SU-DHL-6 (cell line): ENCODE results near the gene CTSA.

Source experiments
- H2AFZ ChIP-seq: fragments of 200-600 bp; sonication (generic); 2 replicates; pipeline ENCODE4 v1.6.1; 2014; ENCODE audit warnings: low read depth, mild to moderate bottlenecking, moderate library complexity, mixed read lengths, antibody characterized with exemption, low read length; ENCODE audit not compliant: severe bottlenecking
- H3F3A ChIP-seq: fragments of 200-600 bp; shearing (Covaris generic); 2 replicates; pipeline ENCODE4 v1.6.0; 2016; ENCODE audit warnings: antibody characterized with exemption, mild to moderate bottlenecking; ENCODE audit not compliant: insufficient read depth
- H3K27ac ChIP-seq: fragments of 200-600 bp; sonication (generic); 2 replicates; pipeline ENCODE4 v1.5.1; 2016; ENCODE audit warnings: low read depth, mild to moderate bottlenecking, low read length, moderate library complexity, mixed read lengths
- H3K27me3 ChIP-seq: fragments of 200-600 bp; sonication (generic), shearing (Covaris generic); 2 replicates; pipeline ENCODE4 v1.6.0; 2014; ENCODE audit warnings: mild to moderate bottlenecking, low read length
- H3K36me3 ChIP-seq: fragments of 200-600 bp; sonication (generic); 2 replicates; pipeline ENCODE4 v1.6.1; 2014; ENCODE audit warnings: mild to moderate bottlenecking, low read length, mixed read lengths
- H3K4me2 ChIP-seq: fragments of 300-600, 200-600 bp; shearing (Covaris generic), sonication (generic); 2 replicates; pipeline ENCODE4 v1.6.0; 2014; ENCODE audit warnings: low read length, low read depth, mild to moderate bottlenecking; ENCODE audit not compliant: poor library complexity, severe bottlenecking
- H3K4me3 ChIP-seq: fragments of 200-600 bp; sonication (generic); 2 replicates; pipeline ENCODE4 v1.5.1; 2014; ENCODE audit warnings: antibody characterized with exemption, low read length, mild to moderate bottlenecking, mixed read lengths; ENCODE audit not compliant: insufficient read depth, poor library complexity, severe bottlenecking
- H3K79me2 ChIP-seq: fragments of 200-600 bp; sonication (generic); 2 replicates; pipeline ENCODE4 v1.6.1; 2014; ENCODE audit warnings: mild to moderate bottlenecking, low read length, moderate library complexity; ENCODE audit not compliant: insufficient read depth
- H3K9ac ChIP-seq: fragments of 200-600 bp; sonication (generic); 2 replicates; pipeline ENCODE4 v1.7.0; 2014; ENCODE audit warnings: mild to moderate bottlenecking, low read length
- H3K9me2 ChIP-seq: fragments of 200-600 bp; sonication (generic); replicated peaks from 2 replicates; pipeline ENCODE4 v1.6.1; 2014; ENCODE audit warnings: low read length; ENCODE audit not compliant: insufficient read depth
- H3K9me3 ChIP-seq: fragments of 200-600 bp; sonication (generic); 2 replicates; pipeline ENCODE4 v1.6.1; 2014; ENCODE audit warnings: low read length, mixed read lengths; ENCODE audit not compliant: insufficient read depth
- H4K20me1 ChIP-seq: fragments of 200-600 bp; sonication (generic); 2 replicates; pipeline ENCODE4 v1.6.1; 2014; ENCODE audit warnings: low read depth, mild to moderate bottlenecking, antibody characterized with exemption, low read length, moderate library complexity, mixed read lengths
- CTCF ChIP-seq: fragments of 200-600 bp; sonication (generic); IDR thresholded peaks from one replicate; pipeline ENCODE4 v1.5.1; 2017; ENCODE audit warnings: antibody characterized with exemption, mild to moderate bottlenecking, low read length, moderate library complexity; ENCODE audit not compliant: insufficient read depth, poor library complexity, severe bottlenecking
- EZH2phosphoT487 ChIP-seq: fragments of 200-600 bp; sonication (generic), shearing (Covaris generic); conservative IDR thresholded peaks from 2 replicates; pipeline ENCODE4 v1.6.1; 2018; ENCODE audit warnings: mild to moderate bottlenecking, antibody characterized with exemption, low read length, moderate library complexity, mixed read lengths

The CTSA gene

DNA sequence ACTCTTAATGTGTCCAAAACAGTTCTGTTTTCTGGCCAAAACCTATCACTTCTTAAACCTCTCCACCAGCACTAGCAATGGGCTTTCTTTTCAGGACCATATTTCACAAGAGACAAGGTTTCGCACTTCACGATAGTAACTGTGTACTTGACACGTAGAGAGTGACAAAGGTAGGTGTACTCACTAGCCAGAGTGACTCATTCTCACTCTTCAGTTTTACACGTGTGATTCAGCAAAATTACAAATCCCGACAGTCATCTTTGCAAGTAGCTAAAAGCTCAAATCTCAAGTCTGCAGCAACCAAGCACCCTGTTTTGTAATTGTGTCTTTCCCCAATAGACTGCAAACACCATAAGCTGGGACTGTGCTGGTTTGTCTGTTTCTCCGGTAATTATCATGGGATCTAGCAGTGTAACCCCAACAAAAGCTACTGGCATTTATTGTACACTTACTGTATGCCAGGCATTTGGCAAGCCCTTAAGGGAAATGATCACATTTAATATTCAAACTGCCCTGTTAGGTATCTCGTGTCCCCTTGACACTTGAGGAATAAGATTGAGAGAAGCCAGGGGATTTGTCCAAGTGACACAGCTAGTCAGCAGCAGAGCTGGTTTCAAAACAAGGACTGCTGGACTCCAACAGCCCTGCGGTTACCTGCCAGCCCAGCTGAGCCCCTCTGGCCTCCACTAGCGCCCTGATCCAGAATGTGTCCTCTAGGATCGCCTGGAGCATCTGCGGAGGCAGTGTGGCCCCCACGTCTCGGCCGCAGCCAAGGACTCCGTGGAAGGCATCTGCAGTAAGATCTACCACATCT lies 53.2 kb downstream of the CTSA start:
- H3K9me2 ChIP-seq: no peaks in the 10 kb centered on the region
- no peak overlapping the region for H3K27ac ChIP-seq
- no peak overlapping the region for H3K4me3 ChIP-seq
- no peaks in the 10 kb centered on the region for H4K20me1 ChIP-seq
- H3K9me3 ChIP-seq: no peaks in the 10 kb centered on the region
- H3F3A ChIP-seq: no peaks in the 10 kb centered on the region
- no peak overlapping the region for H3K9ac ChIP-seq
- peaks cover 7% of the 10 kb centered on the region; the same call in 1 of the 2 replicates for H3K36me3 ChIP-seq
- H3K79me2 ChIP-seq: no peaks in the 10 kb centered on the region
- TF ChIP-seq CTCF (no peak), EZH2phosphoT487 (no peak)
- H3K27me3 ChIP-seq: no peaks in the 10 kb centered on the region
- no peak overlapping the region for H3K4me2 ChIP-seq
- H2AFZ ChIP-seq: no peak overlapping the region

DNA sequence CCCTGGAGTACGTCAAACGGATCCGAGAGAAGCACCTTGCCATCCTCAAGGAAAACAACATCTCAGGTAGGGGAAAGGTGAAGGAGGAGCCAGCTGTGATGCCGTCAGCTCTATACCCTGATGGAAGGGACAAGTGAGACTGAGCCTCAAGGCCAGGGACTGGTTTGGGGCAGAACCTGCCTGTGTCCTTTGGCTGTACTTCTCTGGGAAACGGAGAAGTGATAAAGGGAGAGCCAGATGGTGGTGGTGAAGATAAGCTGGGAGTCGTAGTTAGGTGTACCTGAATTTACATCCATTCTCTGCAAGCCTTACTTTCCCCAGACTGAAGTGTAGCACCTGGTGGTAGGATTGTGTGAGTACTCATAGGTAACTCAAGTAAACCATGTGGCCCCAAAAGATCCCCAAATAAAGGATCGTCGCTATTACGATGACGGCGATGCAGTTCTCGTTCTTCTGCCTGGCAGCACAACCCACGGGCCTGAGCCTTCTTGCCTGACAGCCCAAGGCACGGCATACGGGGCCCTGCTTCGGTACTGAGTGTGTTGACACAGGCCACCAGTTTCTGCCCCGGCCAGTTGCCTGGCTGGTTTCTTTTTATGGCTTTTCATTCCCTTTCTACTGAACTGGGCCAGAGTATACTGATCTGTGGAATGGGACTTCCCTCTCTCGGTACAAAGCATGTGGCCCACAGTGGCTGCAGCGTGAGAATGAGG lies 54.0 kb downstream of the CTSA start:
- H3K9me2 ChIP-seq: no peaks in the 10 kb centered on the region
- no peak overlapping the region for H3K4me2 ChIP-seq
- H3K27ac ChIP-seq: no peak overlapping the region
- no peaks in the 10 kb centered on the region for H3K9me3 ChIP-seq
- no peak overlapping the region for H2AFZ ChIP-seq
- H3K27me3 ChIP-seq: no peaks in the 10 kb centered on the region
- H3F3A ChIP-seq: no peaks in the 10 kb centered on the region
- no peaks in the 10 kb centered on the region for H3K79me2 ChIP-seq
- H3K4me3 ChIP-seq: no peak overlapping the region
- H3K9ac ChIP-seq: no peak overlapping the region
- no peak for TF ChIP-seq CTCF
- no peak for TF ChIP-seq EZH2phosphoT487
- H3K36me3 ChIP-seq: peaks cover 7% of the 10 kb centered on the region; the same call in 1 of the 2 replicates
- H4K20me1 ChIP-seq: no peaks in the 10 kb centered on the region

DNA sequence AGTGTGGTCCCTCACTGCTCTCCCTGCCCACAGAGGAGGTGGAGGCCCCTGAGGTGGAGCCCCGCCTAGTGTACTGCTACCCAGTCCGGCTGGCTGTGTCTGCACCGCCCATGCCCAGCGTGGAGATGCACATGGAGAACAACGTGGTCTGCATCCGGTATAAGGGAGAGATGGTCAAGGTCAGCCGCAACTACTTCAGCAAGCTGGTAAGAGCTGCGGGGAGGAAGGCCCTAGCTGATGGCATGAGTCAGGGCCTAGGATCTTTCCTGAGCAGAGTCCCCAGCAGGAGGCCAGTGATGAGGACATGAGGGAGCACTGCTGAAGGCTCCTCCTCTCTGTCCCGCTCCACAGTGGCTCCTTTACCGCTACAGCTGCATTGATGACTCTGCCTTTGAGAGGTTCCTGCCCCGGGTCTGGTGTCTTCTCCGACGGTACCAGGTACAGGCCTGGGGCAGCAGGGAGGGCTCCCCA lies 54.6 kb downstream of the CTSA start:
- Histone ChIP-seq H3K79me2 (no peaks in the 10 kb centered on the region), H3K27ac (no peak overlapping the region), H3K9ac (no peak overlapping the region), H3K9me3 (no peaks in the 10 kb centered on the region), H4K20me1 (no peaks in the 10 kb centered on the region), H3K27me3 (no peaks in the 10 kb centered on the region), H3F3A (no peaks in the 10 kb centered on the region), H3K4me2 (no peak overlapping the region), H3K9me2 (no peaks in the 10 kb centered on the region), H2AFZ (no peak overlapping the region), H3K36me3 (peaks cover 7% of the 10 kb centered on the region; the same call in 1 of the 2 replicates), H3K4me3 (no peak overlapping the region)
- TF ChIP-seq CTCF (no peak), EZH2phosphoT487 (no peak)
